ENCODE measurements around the gene PA2G4.
A peak's percentile ranks its signal among the peaks of the same experiment; 100 is the strongest.
"Not testable (repeated sequence)": the region's sequence is repeated elsewhere in the genome, so short reads cannot be mapped to it uniquely, and the experiment has no call there.

The PA2G4 gene

GRCh38 chr12:56099787-56100186, 4.6 kb upstream of the PA2G4 start:
- no peak for DNase-seq (ENCODE audit: low spot score)

GRCh38 chr12:56101045-56101444, 3.3 kb upstream of the PA2G4 start:
- DNase-seq (ENCODE audit: low spot score), result no peak

GRCh38 chr12:56102683-56103065, 1.7 kb upstream of the PA2G4 start:
- no peak for DNase-seq (ENCODE audit: low spot score)

GRCh38 chr12:56103066-56103711, 1.2 kb upstream of the PA2G4 start:
- no peak for DNase-seq (ENCODE audit: low spot score)

- DNase-seq (ENCODE audit: low spot score), result no peak
Observed at GRCh38 chr12:56103823-56104108, 593 bp upstream of the PA2G4 start.

- DNase-seq (ENCODE audit: low spot score), result no peak
Observed at GRCh38 chr12:56104815-56105608, 653 bp downstream of the PA2G4 start.

GRCh38 chr12:56105609-56105902, 1.2 kb downstream of the PA2G4 start:
- DNase-seq (ENCODE audit: low spot score), result no peak

- DNase-seq (ENCODE audit: low spot score), result no peak
Observed at GRCh38 chr12:56107242-56107641, 2.9 kb downstream of the PA2G4 start.

- DNase-seq (ENCODE audit: low spot score), result no peak
Observed at GRCh38 chr12:56110571-56110970, 6.2 kb downstream of the PA2G4 start.

GRCh38 chr12:56114084-56114483, 9.7 kb downstream of the PA2G4 start:
- DNase-seq (ENCODE audit: low spot score), result no peak

GRCh38 chr12:56115329-56115728, 11.0 kb downstream of the PA2G4 start:
- DNase-seq (ENCODE audit: low spot score), result no peak

- DNase-seq (ENCODE audit: low spot score), result peak; percentile 91
Observed at GRCh38 chr12:56116267-56117081, 12.1 kb downstream of the PA2G4 start, which contains the start of gene RPL41. Gene RPL41 (plus strand): TSS chr12:56116633.

- not testable (repeated sequence) for DNase-seq (ENCODE audit: low spot score)
Observed at GRCh38 chr12:56117082-56117706, 12.8 kb downstream of the PA2G4 start.

- peak; percentile 99 for DNase-seq (ENCODE audit: low spot score)
Observed at GRCh38 chr12:56117778-56118687, 13.7 kb downstream of the PA2G4 start, which contains the start of gene ZC3H10. Gene ZC3H10 (plus strand): TSS chr12:56118266. CDS start chr12:56120563, 2,297 bp downstream.

GRCh38 chr12:56118688-56119357, 14.5 kb downstream of the PA2G4 start:
- no peak for DNase-seq (ENCODE audit: low spot score)

- DNase-seq (ENCODE audit: low spot score), result peak; percentile 84
Observed at GRCh38 chr12:56119361-56119796, 15.0 kb downstream of the PA2G4 start.

GRCh38 chr12:56120158-56120846, 15.9 kb downstream of the PA2G4 start:
- no peak for DNase-seq (ENCODE audit: low spot score)

GRCh38 chr12:56121204-56121870, 17.0 kb downstream of the PA2G4 start:
- DNase-seq (ENCODE audit: low spot score), result no peak

GRCh38 chr12:56122637-56123036, 18.3 kb downstream of the PA2G4 start:
- DNase-seq (ENCODE audit: low spot score), result no peak

GRCh38 chr12:56124133-56124532, 19.8 kb downstream of the PA2G4 start:
- DNase-seq (ENCODE audit: low spot score), result no peak

Data from kidney capillary endothelial cell (primary cell).